AG04449 (cell line): ENCODE measurements around the gene RASGRP2.

Experiments
- CTCF ChIA-PET: fragments of 350-600 bp; formaldehyde crosslinking; extraction: SDS; loops from one replicate; lab custom pipeline; 2021; ENCODE audit warnings: antibody characterized with exemption; lab: Yijun Ruan, JAX
- POLR2A ChIA-PET: fragments of 400-600, 350-600 bp; formaldehyde crosslinking; extraction: SDS; loops from one replicate; lab custom pipeline; 2020; ENCODE audit warnings: antibody characterized with exemption, inconsistent platforms; lab: Yijun Ruan, JAX
- DNase-seq: peaks from one replicate; pipeline ENCODE4 v3.0.0-alpha.2; 2010; ENCODE audit warnings: low read depth, low spot score
- H3K4me3 ChIP-seq: 2 replicates; pipeline ENCODE4 v1.5.1; 2011; ENCODE audit warnings: low read depth, mild to moderate bottlenecking, control low read depth, low read length
- CTCF ChIP-seq: IDR thresholded peaks from one replicate; pipeline ENCODE4 v1.5.1; 2011; ENCODE audit warnings: mild to moderate bottlenecking, moderate library complexity, low read length, control low read depth, inconsistent platforms; ENCODE audit not compliant: insufficient read depth; ENCODE audit errors: missing control alignments

RASGRP2 gene

GRCh38 chr11:64746486-64746885 lies 2.5 kb upstream of the RASGRP2 start:
- DNase-seq: no peak
- ChIA-PET POLR2A (no interaction called here), CTCF (interaction anchor here (0.8 to 1.4 kb wide), 3 partner anchors 12 to 96 kb away, joined by 3 to 4 read pairs (median 4); partner anchors contain the start of gene PYGM)
- no peak for TF ChIP-seq CTCF
- H3K4me3 ChIP-seq: no peak overlapping the region

GRCh38 chr11:64745521-64746328 lies 1.8 kb upstream of the RASGRP2 start:
- no peak for TF ChIP-seq CTCF
- POLR2A ChIA-PET: no interaction called here
- CTCF ChIA-PET: interaction anchor here (1.3 to 1.4 kb wide), 3 partner anchors 11 to 17 kb away, joined by 3 to 4 read pairs (median 4); no protein-coding TSS in a partner anchor
- DNase-seq: no peak
- H3K4me3 ChIP-seq: peak overlapping the region; percentile 23; the same call in 1 of the 2 replicates

GRCh38 chr11:64745189-64745520 lies 1.2 kb upstream of the RASGRP2 start:
- POLR2A ChIA-PET: no interaction called here
- CTCF ChIA-PET: interaction anchor here (1.3 to 1.4 kb wide), 2 partner anchors 11 to 18 kb away, joined by 4 read pairs; no protein-coding TSS in a partner anchor

GRCh38 chr11:64744544-64745188 lies 724 bp upstream of the RASGRP2 start:
- CTCF ChIA-PET: interaction anchor here (1.0 to 1.8 kb wide), 8 partner anchors 10 to 93 kb away, joined by 3 to 5 read pairs (median 4); no protein-coding TSS in a partner anchor
- no peak for TF ChIP-seq CTCF
- no peak for DNase-seq
- peak overlapping the region; percentile 12 for H3K4me3 ChIP-seq
- POLR2A ChIA-PET: no interaction called here

More at GRCh38 chr11:64745189-64745520, 1.2 kb upstream of the RASGRP2 start:
- H3K4me3 ChIP-seq: peak overlapping the region; percentile 12
- DNase-seq: no peak
- no peak for TF ChIP-seq CTCF

GRCh38 chr11:64742889-64743590 lies 902 bp downstream of the RASGRP2 start:
- peak; percentile 81 for TF ChIP-seq CTCF

More at GRCh38 chr11:64742889-64743590, 902 bp downstream of the RASGRP2 start:
- ChIA-PET POLR2A (no interaction called here), CTCF (interaction anchor here (0.6 to 3.0 kb wide), 21 partner anchors 7 to 294 kb away, joined by 3 to 19 read pairs (median 5); no protein-coding TSS in a partner anchor)
- DNase-seq: no peak
- peak overlapping the region; percentile 50 for H3K4me3 ChIP-seq
